ENCODE measurements around the gene SRPRA. TPM values are rescaled to one million over a fixed set of nuclear protein-coding genes. Genes with fewer than 3 reads are reported as not detected.
A peak's percentile ranks its signal among the peaks of the same experiment; 100 is the strongest.

Gene SRPRA
- total RNA-seq, 1 donor from 2014 or later = 86.2 TPM

GRCh38 chr11:126290887-126291286 is 22.2 kb upstream of the SRPRA start:
- DNase-seq (ENCODE audit: low read depth) = no peak
- no peak overlapping the region for H3K4me3 ChIP-seq (ENCODE audit: low read depth, low read length)
- H3K27me3 ChIP-seq (ENCODE audit: control insufficient read depth, insufficient read depth, low read length) = no peaks in the 10 kb centered on the region
- no peaks in the 10 kb centered on the region for H3K36me3 ChIP-seq (ENCODE audit: control insufficient read depth, insufficient read depth, low read length)
- TF ChIP-seq CTCF (IDR thresholded peaks at IDR 0.05; ENCODE audit: insufficient read depth, low read length, poor library complexity, severe bottlenecking) = no peak

DNA sequence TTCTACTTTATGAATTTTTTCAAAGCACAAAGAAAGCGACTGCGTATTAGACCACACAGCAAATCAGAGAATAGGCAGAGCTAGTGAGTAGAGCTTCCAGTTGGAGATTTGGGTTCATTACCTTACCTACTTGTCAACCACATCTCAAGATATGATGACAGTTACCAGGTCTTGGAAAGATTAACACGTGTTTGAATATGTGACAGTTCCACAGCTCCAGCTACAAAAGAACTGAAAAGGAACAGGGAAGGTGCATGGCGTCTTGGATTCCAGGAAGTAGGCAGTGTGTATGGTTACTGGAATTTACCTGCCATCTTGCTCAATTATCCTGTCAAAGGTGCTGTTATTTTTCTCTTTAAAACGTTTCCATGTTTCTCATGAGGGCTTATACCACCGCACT is 19.5 kb upstream of the SRPRA start:
- Histone ChIP-seq H3K4me3 (ENCODE audit: low read depth, low read length) (no peak overlapping the region), H3K36me3 (ENCODE audit: control insufficient read depth, insufficient read depth, low read length) (no peaks in the 10 kb centered on the region), H3K27me3 (ENCODE audit: control insufficient read depth, insufficient read depth, low read length) (no peaks in the 10 kb centered on the region)
- no peak for DNase-seq (ENCODE audit: low read depth)
- no peak for TF ChIP-seq CTCF (IDR thresholded peaks at IDR 0.05; ENCODE audit: insufficient read depth, low read length, poor library complexity, severe bottlenecking)

GRCh38 chr11:126284829-126285228 is 16.1 kb upstream of the SRPRA start:
- no peak for TF ChIP-seq CTCF (IDR thresholded peaks at IDR 0.05; ENCODE audit: insufficient read depth, low read length, poor library complexity, severe bottlenecking)
- H3K36me3 ChIP-seq (ENCODE audit: control insufficient read depth, insufficient read depth, low read length) = no peaks in the 10 kb centered on the region
- peak; percentile 84 for DNase-seq (ENCODE audit: low read depth)
- H3K4me3 ChIP-seq (ENCODE audit: low read depth, low read length) = no peak overlapping the region
- H3K27me3 ChIP-seq (ENCODE audit: control insufficient read depth, insufficient read depth, low read length) = no peaks in the 10 kb centered on the region

- no peak for DNase-seq (ENCODE audit: low read depth)
- Histone ChIP-seq H3K27me3 (ENCODE audit: control insufficient read depth, insufficient read depth, low read length) (no peaks in the 10 kb centered on the region), H3K36me3 (ENCODE audit: control insufficient read depth, insufficient read depth, low read length) (no peaks in the 10 kb centered on the region), H3K4me3 (ENCODE audit: low read depth, low read length) (peak within 1 kb of the TSS; percentile 61)
- no peak for TF ChIP-seq CTCF (IDR thresholded peaks at IDR 0.05; ENCODE audit: insufficient read depth, low read length, poor library complexity, severe bottlenecking)
Measured at GRCh38 chr11:126282736-126283591, 14.3 kb upstream of the SRPRA start, which contains the start of gene TIRAP. TSS of gene TIRAP (plus strand) at chr11:126283093. CDS start at chr11:126290895, 7,802 bp downstream.

DNA sequence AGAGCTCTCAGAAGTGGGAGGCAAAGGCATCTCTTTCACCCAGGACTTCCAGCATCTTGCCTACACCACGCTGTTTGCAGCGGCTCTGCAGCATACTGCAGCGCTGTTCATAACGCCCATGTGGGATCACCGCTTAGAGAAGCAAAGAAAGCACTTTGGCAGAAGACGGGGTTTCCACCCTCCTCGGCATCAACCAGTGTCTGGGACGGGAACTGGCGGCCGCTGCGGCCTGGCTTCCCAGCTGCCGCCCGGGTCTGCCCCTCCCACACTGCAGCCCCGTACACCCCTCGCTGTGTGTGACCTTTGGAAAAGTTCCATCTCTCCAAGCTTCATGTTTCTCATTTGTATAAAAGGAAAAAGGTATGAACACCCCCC is 13.7 kb upstream of the SRPRA start:
- TF ChIP-seq CTCF (IDR thresholded peaks at IDR 0.05; ENCODE audit: insufficient read depth, low read length, poor library complexity, severe bottlenecking) = no peak
- no peak for DNase-seq (ENCODE audit: low read depth)
- Histone ChIP-seq H3K4me3 (ENCODE audit: low read depth, low read length) (peak overlapping the region; percentile 61), H3K27me3 (ENCODE audit: control insufficient read depth, insufficient read depth, low read length) (no peaks in the 10 kb centered on the region), H3K36me3 (ENCODE audit: control insufficient read depth, insufficient read depth, low read length) (no peaks in the 10 kb centered on the region)
